Spleen (tissue), 11 donors: ENCODE results near the gene DCAKD. TPM values are rescaled to one million over a fixed set of nuclear protein-coding genes. Genes with fewer than 3 reads are reported as not detected.

Experiments used
- DNase-seq: peaks from one replicate; pipeline ENCODE4 v3.0.0-alpha.2; 2020
- H3K27ac ChIP-seq, 8 donors: fragments of 200-600 bp; sonication (generic) in 7 of 8; 1 replicate in 4 of 8; 2 replicates in 4 of 8; pipeline versions ENCODE4 v1.5.0 to v1.8.0; 2016 to 2021; ENCODE audit warnings: inconsistent platforms in 4 of 8, mild to moderate bottlenecking in 4 of 8, moderate library complexity in 1 of 8
- H3K27me3 ChIP-seq, 7 donors: fragments of 200-600 bp; sonication (generic) in 6 of 7; replicated peaks in 1 of 7; 1 replicate in 4 of 7; 2 replicates in 3 of 7; pipeline versions ENCODE4 v1.5.0 to v1.8.0; 2016 to 2021; ENCODE audit warnings: inconsistent platforms in 3 of 7, mild to moderate bottlenecking in 1 of 7
- H3K36me3 ChIP-seq, 6 donors: fragments of 200-600 bp; sonication (generic) in 5 of 6; 1 replicate in 4 of 6; 2 replicates in 2 of 6; pipeline versions ENCODE4 v1.5.0 to v1.8.0; 2016 to 2021; ENCODE audit warnings: inconsistent platforms in 2 of 6
- H3K4me1 ChIP-seq, 6 donors: fragments of 200-600 bp; sonication (generic) in 5 of 6; 1 replicate in 3 of 6; 2 replicates in 3 of 6; pipeline versions ENCODE4 v1.5.0 to v1.8.0; 2016 to 2021; ENCODE audit warnings: inconsistent platforms in 3 of 6
- H3K4me3 ChIP-seq, 8 donors: fragments of 200-600 bp; sonication (generic) in 7 of 8; 1 replicate in 4 of 8; 2 replicates in 4 of 8; pipeline versions ENCODE4 v1.5.0 to v1.8.0; 2016 to 2021; ENCODE audit warnings: inconsistent platforms in 4 of 8, mild to moderate bottlenecking in 4 of 8, moderate library complexity in 2 of 8
- H3K9me3 ChIP-seq, 8 donors: fragments of 200-600 bp; sonication (generic) in 7 of 8; 1 replicate in 4 of 8; 2 replicates in 4 of 8; pipeline versions ENCODE4 v1.5.0 to v1.8.0; 2016 to 2021; ENCODE audit warnings: inconsistent platforms in 4 of 8
- CTCF ChIP-seq, 11 experiments: fragments of 200-600 bp in 7 of 11; fragments of 450-650 bp in 4 of 11; sonication (generic) in 4 of 11; IDR thresholded peaks in 8 of 11; conservative IDR thresholded peaks in 3 of 11; 1 replicate in 7 of 11; 2 replicates in 4 of 11; pipeline versions ENCODE4 v1.4.0 to v1.8.0; 2016 to 2021; ENCODE audit warnings: antibody characterized with exemption in 11 of 11, inconsistent platforms in 4 of 11, mild to moderate bottlenecking in 1 of 11
- POLR2A ChIP-seq, 3 donors: fragments of 450-650 bp; IDR thresholded peaks; one replicate each; pipeline ENCODE4 v1.5.1; 2017; ENCODE audit warnings: antibody characterized with exemption in 3 of 3, mild to moderate bottlenecking in 1 of 3
- POLR2AphosphoS5 ChIP-seq, 3 donors: sonication (generic); formaldehyde crosslinking; IDR thresholded peaks; one replicate each; pipeline ENCODE4 v1.5.1; 2017; ENCODE audit warnings: antibody characterized with exemption in 3 of 3
- WGBS, 5 donors: extraction: QIAGEN DNeasy Blood & Tissue Kit in 3 of 5; methylation state at CpG; one replicate each; pipeline versions ENCODE4 v1.1.5 to v1.1.7; 2013 to 2018; 5-methylcytosine and 5-hydroxymethylcytosine counted together
- intact Hi-C: fragments of 100-400 bp; cut with DNase I; formaldehyde crosslinking; loops from one replicate; pipeline ENCODE4 v1.15.0; 2023; ENCODE audit warnings: low total_unique reads
- polyA plus RNA-seq, 3 donors: library from polyadenylated mRNA; stranded (reverse); fragments of 200-250 nt; gene quantifications; one replicate each; pipeline ENCODE4 v1.2.1, GENCODE V29; 2013
- total RNA-seq, 7 donors: library from RNA; depleted of rRNA in 3 of 7; stranded (reverse); fragments of >200 nt in 3 of 7; fragmentation: NEBNext Ultra II Directional in 4 of 7; extraction: Animal tissue kit (Norgen Biotek cat#: 25700) in 4 of 7; gene quantifications; one replicate each; pipeline versions ENCODE4 v1.1.0 to v1.2.1, GENCODE V29; 2016 to 2021
- donor health status: healthy with polysubstance abuse.
- donor health status: DM: no; HTN: no; CAD: no; lungs with moderate emphysema.
- donor health status: DM: no; HTN: no; CAD: no.
- donor health status: Bipolar disorder and iron deficiency.
- donor health status: healthy.
- donor health status: DM: no; HTN: no; CAD: no.
- donor health status: DM: yes; HTN: yes; CAD: no.

Gene DCAKD
- total and polyA plus RNA-seq, 10 donors: 7.2 to 23.7 (median 19.3) TPM

GRCh38 chr17:44988044-44988942 lies 63.1 kb downstream of the DCAKD start:
- Histone ChIP-seq H3K9me3 (no peaks in the 10 kb centered on the region), H3K27me3 (peaks cover 0 to 59% (median 20%) of the 10 kb centered on the region in 7 donors), H3K4me3 (no peak overlapping the region), H3K27ac (no peak overlapping the region), H3K36me3 (no peaks in the 10 kb centered on the region), H3K4me1 (peaks cover 0 to 15% (median 8%) of the 10 kb centered on the region in 6 donors)
- TF ChIP-seq POLR2AphosphoS5 (IDR thresholded peaks at IDR 0.05) (no peak), POLR2A (IDR thresholded peaks at IDR 0.05) (no peak), CTCF (IDR thresholded peaks at IDR 0.05 in 8 of 11, conservative IDR thresholded peaks at IDR 0.05 in 3 of 11) (no peak)
- intact Hi-C loops: no loop called here
- WGBS, 5 donors: 39 to 59% (median 44%) methylated on average over 31 to 34 of the region's 34 CpGs
- DNase-seq: no peak

GRCh38 chr17:44983563-44983962 lies 67.9 kb downstream of the DCAKD start:
- Histone ChIP-seq H3K27ac (no peak overlapping the region), H3K4me3 (no peak overlapping the region), H3K27me3 (peaks cover 0 to 57% (median 15%) of the 10 kb centered on the region in 7 donors), H3K9me3 (no peaks in the 10 kb centered on the region), H3K36me3 (no peaks in the 10 kb centered on the region), H3K4me1 (peaks cover 0 to 15% (median 8%) of the 10 kb centered on the region in 6 donors)
- DNase-seq: no peak
- intact Hi-C loops: no loop called here
- TF ChIP-seq POLR2A (IDR thresholded peaks at IDR 0.05) (no peak), CTCF (IDR thresholded peaks at IDR 0.05 in 8 of 11, conservative IDR thresholded peaks at IDR 0.05 in 3 of 11) (no peak), POLR2AphosphoS5 (IDR thresholded peaks at IDR 0.05) (no peak)
- 90 to 94% (median 93%) methylated on average over 4 of the region's 4 CpGs for WGBS, 5 donors

GRCh38 chr17:44982113-44982702 lies 69.2 kb downstream of the DCAKD start:
- Histone ChIP-seq H3K4me3 (no peak overlapping the region), H3K27me3 (peaks cover 0 to 57% (median 15%) of the 10 kb centered on the region in 7 donors), H3K9me3 (no peaks in the 10 kb centered on the region), H3K36me3 (no peaks in the 10 kb centered on the region), H3K27ac (no peak overlapping the region), H3K4me1 (peaks cover 0 to 5% (median 1%) of the 10 kb centered on the region in 6 donors)
- 91 to 95% (median 94%) methylated on average over 3 of the region's 3 CpGs for WGBS, 5 donors
- intact Hi-C loops: no loop called here
- no peak for DNase-seq
- TF ChIP-seq POLR2AphosphoS5 (IDR thresholded peaks at IDR 0.05): no peak
- TF ChIP-seq CTCF (IDR thresholded peaks at IDR 0.05 in 8 of 11, conservative IDR thresholded peaks at IDR 0.05 in 3 of 11): no peak
- TF ChIP-seq POLR2A (IDR thresholded peaks at IDR 0.05): no peak
